CD4-positive, alpha-beta T cell treated with Interleukin-4 for 1 hour (primary cell): ENCODE measurements around the gene PLIN4.

ENCODE experiments used
- DNase-seq, 2 donors: peaks; one replicate each; pipeline ENCODE4 v3.0.0-alpha.2; 2020 to 2022

The PLIN4 gene

GRCh38 chr19:4482721-4483364 lies 35.4 kb downstream of the PLIN4 start:
- DNase-seq: no peak

DNA sequence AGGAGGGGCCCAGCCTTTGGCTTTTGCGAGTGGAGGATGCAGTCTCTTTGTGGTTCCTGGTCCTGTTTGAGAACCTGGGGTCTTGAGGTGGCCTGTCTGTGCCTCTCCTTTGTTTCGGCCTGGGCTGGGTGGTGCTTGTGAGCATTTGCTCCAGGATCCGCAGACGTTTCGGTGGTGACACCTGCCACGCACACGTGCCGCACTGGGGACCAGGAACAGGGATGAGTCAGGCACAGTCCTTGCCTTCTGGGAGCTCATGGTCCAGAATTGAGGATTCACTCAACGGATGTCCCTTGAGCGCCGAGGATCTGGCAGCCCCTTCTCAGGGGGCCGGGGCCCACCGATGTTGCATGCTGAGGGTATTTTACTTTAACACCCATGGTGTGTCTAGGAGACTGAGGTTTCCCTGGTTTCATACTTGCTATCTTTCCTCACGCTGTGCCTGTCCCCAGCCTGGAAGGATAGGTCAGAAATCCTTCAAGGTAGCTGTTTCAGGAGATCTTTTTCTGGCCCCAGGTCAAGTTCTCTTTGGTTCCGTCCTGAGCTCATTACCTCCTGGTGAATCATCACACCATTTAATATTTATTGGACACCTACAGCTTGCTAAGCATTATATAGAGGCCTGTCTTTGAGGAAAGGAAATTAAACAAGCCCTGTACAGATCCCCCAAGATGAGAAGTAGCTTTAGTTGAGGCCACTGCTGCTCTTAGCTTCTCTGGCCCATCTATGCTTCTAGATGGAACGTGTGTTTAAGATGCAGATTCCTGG lies 41.1 kb downstream of the PLIN4 start:
- no peak for DNase-seq

- no peak for DNase-seq
These were observed 43.7 kb downstream of the PLIN4 start for GRCh38 chr19:4474514-4475022.

- DNase-seq: no peak
These were observed 44.3 kb downstream of the PLIN4 start for GRCh38 chr19:4473763-4474513.

- DNase-seq: no peak
These were observed 45.1 kb downstream of the PLIN4 start for GRCh38 chr19:4473011-4473762.

DNA sequence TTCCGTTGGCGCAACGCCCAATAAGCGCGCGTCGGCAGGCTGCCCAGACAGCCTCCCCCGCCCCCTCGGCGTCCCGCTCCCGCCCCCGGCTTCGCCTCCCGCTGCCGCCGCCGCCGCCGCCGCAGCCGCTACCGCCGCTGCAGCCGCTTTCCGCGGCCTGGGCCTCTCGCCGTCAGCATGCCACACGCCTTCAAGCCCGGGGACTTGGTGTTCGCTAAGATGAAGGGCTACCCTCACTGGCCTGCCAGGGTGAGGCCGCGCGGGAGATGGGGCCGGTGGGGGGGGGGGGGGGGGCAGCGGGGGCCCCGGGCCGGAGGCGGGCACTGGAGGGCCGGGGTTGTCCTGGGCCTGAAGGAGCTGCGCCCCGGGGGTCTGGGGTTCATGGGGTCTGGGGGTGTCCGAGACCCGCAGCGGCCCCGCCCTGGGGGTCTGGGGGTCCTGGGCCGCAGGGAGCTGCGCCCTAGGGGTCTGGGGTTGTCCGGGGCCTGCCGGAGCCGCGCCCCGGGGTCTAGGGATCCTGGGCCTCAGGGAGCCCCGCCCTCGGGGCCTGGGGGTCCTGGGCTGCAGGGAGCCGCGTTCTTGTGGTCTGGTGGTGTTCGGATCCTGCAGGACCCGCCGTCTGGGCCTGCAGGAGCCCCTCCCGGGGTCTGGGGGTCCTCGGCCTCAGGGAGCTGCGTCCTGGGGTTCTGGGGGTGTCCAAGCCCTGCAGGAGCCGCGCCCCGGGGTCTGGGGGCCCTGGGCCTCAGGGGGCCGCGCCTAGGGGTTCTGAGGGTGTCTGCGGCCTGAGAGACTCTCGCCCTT lies 45.9 kb downstream of the PLIN4 start, which contains the start of gene HDGFL2:
Gene HDGFL2, plus strand, starts transcription at position 124 of the 801 bp plus-strand sequence. Its CDS starts 54 bp downstream, at position 178.
- no peak for DNase-seq

DNA sequence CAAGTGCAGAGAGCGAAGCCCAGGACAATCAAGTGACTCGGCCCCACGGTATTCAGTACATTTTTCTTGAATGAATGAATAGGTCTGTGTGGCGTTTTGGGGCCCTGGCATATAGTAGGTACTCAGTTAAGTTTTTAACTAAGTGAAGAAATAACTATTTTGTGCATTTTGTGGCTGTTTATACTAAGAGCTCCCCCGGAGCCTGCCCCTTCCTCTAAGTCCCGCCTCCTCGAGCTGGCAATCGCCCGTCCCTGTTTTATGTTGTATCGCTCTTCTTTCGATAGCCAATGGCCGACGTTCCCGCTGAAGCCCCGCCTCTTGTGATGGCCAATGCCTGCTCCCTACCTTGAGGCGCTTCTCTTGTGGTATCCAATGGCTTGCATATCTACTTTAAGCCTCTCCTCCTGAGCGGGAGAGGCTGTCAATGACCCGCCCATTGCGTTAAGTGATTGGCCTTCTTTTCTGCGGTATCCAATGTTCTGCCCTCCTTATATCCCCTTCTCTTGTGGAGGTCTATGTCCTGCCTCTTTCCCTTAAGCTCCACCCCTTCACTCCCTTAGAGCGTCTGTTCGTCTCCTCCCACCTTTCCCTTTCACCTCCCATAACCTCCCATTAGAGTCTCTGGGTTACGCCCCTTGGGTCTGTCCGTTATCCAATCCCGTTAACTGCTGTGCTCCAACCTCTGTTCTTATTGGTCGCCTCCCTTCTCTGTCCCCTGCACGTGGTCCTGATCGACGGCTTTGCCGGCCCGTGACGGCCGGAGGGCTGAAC lies 46.7 kb downstream of the PLIN4 start:
- peak; percentile 100 for DNase-seq

- no peak for DNase-seq
These were observed 50.5 kb downstream of the PLIN4 start for GRCh38 chr19:4467835-4468234.

GRCh38 chr19:4464815-4465581 lies 53.3 kb downstream of the PLIN4 start:
- no peak for DNase-seq

DNA sequence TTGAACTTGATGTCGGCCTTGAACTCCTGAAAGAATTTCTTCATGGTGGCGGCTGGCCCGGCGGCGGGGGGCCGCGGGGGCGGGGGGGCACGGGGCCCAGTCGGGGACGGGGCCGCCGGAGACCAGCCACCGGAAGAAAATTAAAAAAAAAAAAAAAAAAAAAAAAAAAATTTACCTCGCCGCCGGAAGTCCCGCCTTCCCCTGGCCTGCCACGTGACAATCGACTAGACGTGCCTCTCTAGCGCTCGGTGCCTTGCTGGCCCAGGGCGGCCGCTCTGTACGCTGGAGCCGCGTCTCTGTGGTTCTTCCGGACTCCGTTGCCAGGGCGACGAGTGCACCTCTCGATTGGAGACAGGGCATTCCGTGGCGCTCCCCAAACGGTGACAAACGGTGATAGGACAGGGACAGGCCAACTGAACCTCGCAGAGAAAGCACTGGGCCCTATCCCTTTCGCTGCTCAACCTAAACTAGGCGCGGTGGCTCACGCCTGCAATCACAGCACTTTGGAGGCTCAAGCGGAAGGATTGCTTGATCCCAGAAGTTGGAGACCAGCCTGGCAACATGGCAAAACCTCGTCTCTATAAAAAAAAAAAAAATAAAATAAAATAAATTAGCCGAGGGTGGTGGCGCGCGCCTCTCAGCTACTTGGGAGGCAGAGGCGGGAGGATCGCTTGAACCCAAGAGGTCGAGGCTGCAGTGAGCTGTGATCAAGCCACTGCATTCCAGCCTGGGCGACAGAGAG lies 60.5 kb downstream of the PLIN4 start, which contains the start of gene UBXN6:
Gene UBXN6, minus strand, starts transcription at position 141 of the 742 bp plus-strand sequence. Its CDS starts 97 bp downstream, at position 44.
- peak; percentile 99 for DNase-seq

GRCh38 chr19:4456843-4457653 lies 61.2 kb downstream of the PLIN4 start:
- peak in 1 of 2 donors; percentile 38 for DNase-seq

DNA sequence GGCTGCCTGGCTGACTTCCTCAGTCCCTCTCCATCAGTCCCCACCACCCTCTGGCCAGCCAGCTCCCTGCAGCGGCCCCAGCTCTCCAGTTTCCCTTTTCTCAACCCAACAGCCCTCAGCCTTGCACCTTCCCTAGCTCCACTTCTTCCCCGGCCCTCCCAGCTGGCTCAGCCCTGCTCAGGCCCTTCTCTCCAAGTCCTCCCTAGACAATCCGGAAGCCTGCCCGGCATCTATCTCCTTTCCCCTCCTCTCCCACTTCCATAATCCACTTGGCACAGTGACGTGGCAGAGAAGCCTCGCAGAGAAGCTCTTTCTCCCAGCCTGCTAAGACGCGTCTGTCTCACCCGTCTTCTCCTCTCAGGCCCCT lies 61.8 kb downstream of the PLIN4 start:
- DNase-seq: peak in 1 of 2 donors; percentile 13

- DNase-seq: no peak
These were observed 62.4 kb downstream of the PLIN4 start for GRCh38 chr19:4455719-4456475.

DNA sequence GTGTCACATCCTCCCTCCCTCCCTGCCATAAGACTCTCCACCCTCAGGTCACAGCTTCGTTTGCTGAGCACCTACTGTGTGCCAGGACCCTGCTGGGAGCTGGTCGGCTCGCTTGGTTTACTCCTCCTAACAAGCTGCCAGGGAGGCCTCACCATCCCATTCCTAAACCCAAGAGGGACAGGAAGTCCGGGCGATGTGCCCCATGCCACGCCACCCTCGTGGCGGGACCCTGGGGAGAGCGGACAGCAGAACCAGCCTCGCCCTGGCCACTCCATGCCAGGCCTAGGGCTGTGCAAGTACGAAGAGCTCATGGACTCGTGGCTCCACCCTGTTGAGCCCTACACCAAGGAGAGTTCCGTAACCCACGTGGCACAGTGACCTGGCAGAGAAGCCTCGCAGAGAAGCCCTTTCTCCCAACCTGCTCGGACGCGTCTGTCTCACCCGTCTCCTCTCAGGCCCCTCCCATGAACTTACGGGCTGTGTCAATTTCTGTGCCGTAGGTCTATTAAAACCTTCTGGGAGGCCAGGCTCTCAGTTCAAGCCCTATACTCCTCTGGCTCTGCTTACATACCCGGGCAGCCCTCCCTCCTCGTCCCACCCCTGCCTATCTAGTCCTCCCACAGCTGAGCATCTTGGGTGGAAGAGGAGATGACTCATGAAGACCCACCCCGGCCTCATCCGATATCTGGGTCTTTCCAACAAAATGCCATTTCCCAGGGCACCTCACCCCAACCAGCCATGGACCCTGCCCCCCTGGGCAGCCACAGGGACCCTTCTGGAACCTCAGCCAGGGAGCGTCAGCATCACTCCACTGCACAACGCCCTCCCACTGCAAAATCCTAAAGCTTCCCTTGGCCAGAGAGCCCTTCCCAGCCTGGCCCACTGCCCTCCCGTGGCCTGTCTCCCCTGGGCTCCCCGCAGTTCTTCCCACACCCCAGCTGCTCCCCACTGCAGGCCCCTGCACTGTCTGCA lies 63.3 kb downstream of the PLIN4 start:
- DNase-seq: no peak

- DNase-seq: no peak
These were observed 64.8 kb downstream of the PLIN4 start for GRCh38 chr19:4453232-4454179.
